Measurements from ENCODE around the gene TMEM181. TPM values are rescaled to one million over a fixed set of nuclear protein-coding genes. Genes with fewer than 3 reads are reported as not detected.

TMEM181 gene
- total RNA-seq, 1 donor from 2014 or later: 42.2 TPM

GRCh38 chr6:158626360-158627167 is 66.7 kb downstream of the TMEM181 start:
- no peak overlapping the region for H3K4me3 Mint-ChIP-seq (ENCODE audit: unreplicated experiment)
- DNase-seq (ENCODE audit: low spot score): no peak
- no peaks in the 10 kb centered on the region for H3K9me3 Mint-ChIP-seq (ENCODE audit: low read depth)
- peaks cover 18% of the 10 kb centered on the region for H3K4me1 Mint-ChIP-seq (ENCODE audit: low read depth)
- no peak overlapping the region for H3K27ac Mint-ChIP-seq (ENCODE audit: unreplicated experiment)
- no peaks in the 10 kb centered on the region for H3K27me3 Mint-ChIP-seq (ENCODE audit: low read depth)
- peaks cover 34% of the 10 kb centered on the region for H3K36me3 Mint-ChIP-seq (ENCODE audit: low read depth)
- TF ChIP-seq CTCF (IDR thresholded peaks at IDR 0.05): no peak

GRCh38 chr6:158627168-158627939 is 67.5 kb downstream of the TMEM181 start:
- DNase-seq (ENCODE audit: low spot score): no peak
- Mint-ChIP-seq H3K27me3 (ENCODE audit: low read depth) (no peaks in the 10 kb centered on the region), H3K9me3 (ENCODE audit: low read depth) (no peaks in the 10 kb centered on the region), H3K4me1 (ENCODE audit: low read depth) (peaks cover 24% of the 10 kb centered on the region), H3K4me3 (ENCODE audit: unreplicated experiment) (no peak overlapping the region), H3K36me3 (ENCODE audit: low read depth) (peaks cover 39% of the 10 kb centered on the region), H3K27ac (ENCODE audit: unreplicated experiment) (no peak overlapping the region)
- no peak for TF ChIP-seq CTCF (IDR thresholded peaks at IDR 0.05)

GRCh38 chr6:158627940-158628211 is 68.0 kb downstream of the TMEM181 start:
- H3K4me1 Mint-ChIP-seq (ENCODE audit: low read depth): peaks cover 26% of the 10 kb centered on the region
- H3K27ac Mint-ChIP-seq (ENCODE audit: unreplicated experiment): no peak overlapping the region

GRCh38 chr6:158628542-158628941 is 68.7 kb downstream of the TMEM181 start:
- Mint-ChIP-seq H3K27me3 (ENCODE audit: low read depth) (no peaks in the 10 kb centered on the region), H3K4me1 (ENCODE audit: low read depth) (peaks cover 26% of the 10 kb centered on the region), H3K27ac (ENCODE audit: unreplicated experiment) (no peak overlapping the region), H3K4me3 (ENCODE audit: unreplicated experiment) (no peak overlapping the region), H3K9me3 (ENCODE audit: low read depth) (no peaks in the 10 kb centered on the region), H3K36me3 (ENCODE audit: low read depth) (peaks cover 39% of the 10 kb centered on the region)
- no peak for DNase-seq (ENCODE audit: low spot score)
- no peak for TF ChIP-seq CTCF (IDR thresholded peaks at IDR 0.05)

More at GRCh38 chr6:158627940-158628211, 68.0 kb downstream of the TMEM181 start:
- Mint-ChIP-seq H3K4me3 (ENCODE audit: unreplicated experiment) (no peak overlapping the region), H3K36me3 (ENCODE audit: low read depth) (peaks cover 38% of the 10 kb centered on the region), H3K9me3 (ENCODE audit: low read depth) (no peaks in the 10 kb centered on the region), H3K27me3 (ENCODE audit: low read depth) (no peaks in the 10 kb centered on the region)
- no peak for TF ChIP-seq CTCF (IDR thresholded peaks at IDR 0.05)
- no peak for DNase-seq (ENCODE audit: low spot score)

GRCh38 chr6:158629367-158630221 is 69.7 kb downstream of the TMEM181 start:
- no peak for DNase-seq (ENCODE audit: low spot score)
- TF ChIP-seq CTCF (IDR thresholded peaks at IDR 0.05): peak; percentile 36
- Mint-ChIP-seq H3K4me3 (ENCODE audit: unreplicated experiment) (no peak overlapping the region), H3K27ac (ENCODE audit: unreplicated experiment) (no peak overlapping the region), H3K36me3 (ENCODE audit: low read depth) (peaks cover 38% of the 10 kb centered on the region), H3K4me1 (ENCODE audit: low read depth) (peaks cover 26% of the 10 kb centered on the region), H3K27me3 (ENCODE audit: low read depth) (no peaks in the 10 kb centered on the region), H3K9me3 (ENCODE audit: low read depth) (no peaks in the 10 kb centered on the region)

Data from chondrocyte (in vitro differentiated cells).